HepG2 (cell line): Measurements from ENCODE around the gene PHF13. TPM values are rescaled to one million over a fixed set of nuclear protein-coding genes. Genes with fewer than 3 reads are reported as not detected.
A peak's percentile ranks its signal among the peaks of the same experiment; 100 is the strongest.

Source experiments
- ATAC-seq: fragments of 200-7000 bp; cut with Tn5 transposase; 3 replicates; pipeline ENCODE4 v1.9.1; 2020; ENCODE audit warnings: mild to moderate bottlenecking, moderate library complexity
- BruUV-seq: library from RNA; stranded (reverse); fragments of 400-500 nt; replicated peaks from 2 replicates; lab custom pipeline; 2021; lab: Mats Ljungman, UMichigan
- CTCF ChIA-PET: fragments of 300-600 bp; formaldehyde crosslinking; extraction: SDS; loops from one replicate; lab custom pipeline; 2021; ENCODE audit warnings: low total read pairs, inconsistent platforms, low intra/inter-chr PET ratio; lab: Yijun Ruan, JAX
- POLR2A ChIA-PET: fragments of 350-600 bp; sonication (Branson Sonifier 250); formaldehyde crosslinking; loops from one replicate; lab custom pipeline; 2020; ENCODE audit warnings: antibody characterized with exemption, inconsistent platforms; lab: Yijun Ruan, JAX
- DNase-seq: peaks from one replicate; pipeline ENCODE4 v3.0.0-alpha.2; 2015; ENCODE audit warnings: low spot score
- FAIRE-seq: peaks from 3 replicates; lab custom pipeline; 2011; peaks lifted over from hg19 to GRCh38; lab: Jason Lieb, UNC
- H2AFZ ChIP-seq: one replicate; pipeline ENCODE4 v1.6.1; 2011; ENCODE audit warnings: low read length, inconsistent platforms
- H3K27ac ChIP-seq: fragments of 300-600 bp; 3 replicates; pipeline ENCODE4 v1.8.0; 2011; ENCODE audit warnings: mixed run types, mild to moderate bottlenecking, mixed read lengths, low read length, inconsistent platforms; ENCODE audit not compliant: insufficient read depth; ENCODE audit errors: extremely low read length
- H3K27me3 ChIP-seq, 2 experiments: fragments of 200-600 bp in 1 of 2; 2 replicates in 1 of 2; 3 replicates in 1 of 2; pipeline versions ENCODE4 v1.6.0 to v1.8.0; 2011; ENCODE audit warnings: low read length in 2 of 2, mild to moderate bottlenecking in 2 of 2, moderate library complexity in 2 of 2, inconsistent platforms in 1 of 2; ENCODE audit not compliant: insufficient read depth in 2 of 2, control insufficient read depth in 1 of 2
- H3K36me3 ChIP-seq, 2 experiments: fragments of 200-600 bp in 1 of 2; replicated peaks in 1 of 2; 2 replicates in 1 of 2; 3 replicates in 1 of 2; pipeline versions ENCODE4 v1.5.1 to v1.8.0; 2011; ENCODE audit warnings: low read length in 2 of 2, inconsistent platforms in 1 of 2; ENCODE audit not compliant: insufficient read depth in 2 of 2, control insufficient read depth in 1 of 2
- H3K4me1 ChIP-seq: 2 replicates; pipeline ENCODE4 v1.5.1; 2012; ENCODE audit warnings: low read length, inconsistent platforms; ENCODE audit not compliant: insufficient read depth
- H3K4me2 ChIP-seq: 2 replicates; pipeline ENCODE4 v1.6.0; 2011; ENCODE audit warnings: low read depth, low read length, inconsistent platforms
- H3K4me3 ChIP-seq, 3 experiments: fragments of 200-600 bp in 1 of 3; sonication (generic), shearing (Covaris generic) in 1 of 3; replicated peaks in 1 of 3; 2 replicates each; pipeline ENCODE4 v1.5.1; 2011 to 2016; ENCODE audit warnings: low read length in 3 of 3, inconsistent platforms in 2 of 3, low read depth in 2 of 3, mild to moderate bottlenecking in 2 of 3, control low read depth in 1 of 3, mixed read lengths in 1 of 3; ENCODE audit not compliant: insufficient read depth in 1 of 3
- H3K79me2 ChIP-seq: one replicate; pipeline ENCODE4 v1.6.1; 2011; ENCODE audit warnings: low read length, inconsistent platforms; ENCODE audit not compliant: insufficient read depth
- H3K9ac ChIP-seq: 2 replicates; pipeline ENCODE4 v1.6.0; 2011; ENCODE audit warnings: mild to moderate bottlenecking, low read depth, low read length, inconsistent platforms; ENCODE audit not compliant: insufficient read depth
- H3K9me3 ChIP-seq: 2 replicates; pipeline ENCODE4 v1.5.1; 2012; ENCODE audit warnings: mild to moderate bottlenecking, low read length
- H4K20me1 ChIP-seq: 2 replicates; pipeline ENCODE4 v1.6.0; 2011; ENCODE audit warnings: inconsistent platforms, mild to moderate bottlenecking, low read length, moderate library complexity; ENCODE audit not compliant: insufficient read depth
- BHLHE40 ChIP-seq: IDR thresholded peaks from 2 replicates; pipeline ENCODE4 v1.6.1; 2011; ENCODE audit warnings: low read length, improper control_type of control experiment
- CREB1 ChIP-seq, 2 experiments: fragments of 450-650 bp in 1 of 2; IDR thresholded peaks; 2 replicates each; pipeline ENCODE4 v1.6.1; 2016 to 2017; ENCODE audit warnings: control low read depth in 1 of 2, mild to moderate bottlenecking in 1 of 2, missing compliant biosample characterization in 1 of 2, missing genetic modification characterization in 1 of 2
- POGK ChIP-seq: sonication (generic); formaldehyde crosslinking; conservative IDR thresholded peaks from 2 replicates; pipeline ENCODE4 v1.8.0; 2022; ENCODE audit warnings: mild to moderate bottlenecking, moderate library complexity, missing genetic modification reagents
- SOX13 ChIP-seq, 3 experiments: fragments of 450-650 bp in 1 of 3; sonication (generic) in 1 of 3; formaldehyde crosslinking in 1 of 3; IDR thresholded peaks in 2 of 3; conservative IDR thresholded peaks in 1 of 3; 2 replicates each; pipeline versions ENCODE4 v1.5.0 to v1.6.1; 2016 to 2020; ENCODE audit warnings: antibody characterized with exemption in 1 of 3, mild to moderate bottlenecking in 1 of 3, missing compliant biosample characterization in 1 of 3, missing genetic modification reagents in 1 of 3, moderate library complexity in 1 of 3
- TEAD3 ChIP-seq: optimal IDR thresholded peaks from 2 replicates; pipeline ENCODE3; 2016; ENCODE audit warnings: borderline replicate concordance
- XRCC5 ChIP-seq: fragments of 200-400 bp; formaldehyde crosslinking; optimal IDR thresholded peaks from 2 replicates; pipeline ENCODE3; 2017; ENCODE audit warnings: mild to moderate bottlenecking, low read length
- WGBS: methylation state at CpG from one replicate; pipeline ENCODE4 v1.1.6; 2017; ENCODE audit warnings: low lambda C conversion rate; 5-methylcytosine and 5-hydroxymethylcytosine counted together
- in situ Hi-C: cut with HindIII; loops from 2 replicates; pipeline ENCODE4 v1.10.0; 2017; ENCODE audit warnings: low pct_unique_long_range_greater_than_20kb; ENCODE audit not compliant: extremely low pct_ligation_motif_present
- intact Hi-C: fragments of 100-400 bp; cut with micrococcal nuclease; formaldehyde crosslinking; loops from one replicate; pipeline ENCODE4 v1.10.0; 2022; ENCODE audit not compliant: unreplicated experiment
- polyA plus RNA-seq, 8 experiments: library from polyadenylated mRNA; depleted of rRNA in 3 of 8; stranded (reverse) in 7 of 8; unstranded in 1 of 8; fragments of >200 nt; fragmentation: Illumina TruSeq in 4 of 8; extraction: Trizol in 4 of 8; gene quantifications; 2 replicates each; pipeline versions ENCODE4 v1.2.1 to v1.2.3, GENCODE V29; 2011 to 2016; ENCODE audit warnings: low read depth in 4 of 8, missing spikeins in 1 of 8, mixed read lengths in 1 of 8; ENCODE audit not compliant: insufficient read depth in 1 of 8
- total RNA-seq, 5 experiments: library from RNA; depleted of rRNA; stranded (reverse); fragments of >200 nt; fragmentation: Illumina TruSeq; extraction: Trizol; gene quantifications; 2 replicates each; pipeline ENCODE4 v1.2.3, GENCODE V29; 2016; ENCODE audit warnings: low read depth in 1 of 5

Gene PHF13
- total and polyA plus RNA-seq, 2 of the 13 experiments (the other 11 are each of a cell fraction or from before 2014, with no cell fraction given) = 4.7 to 7.4 TPM

DNA sequence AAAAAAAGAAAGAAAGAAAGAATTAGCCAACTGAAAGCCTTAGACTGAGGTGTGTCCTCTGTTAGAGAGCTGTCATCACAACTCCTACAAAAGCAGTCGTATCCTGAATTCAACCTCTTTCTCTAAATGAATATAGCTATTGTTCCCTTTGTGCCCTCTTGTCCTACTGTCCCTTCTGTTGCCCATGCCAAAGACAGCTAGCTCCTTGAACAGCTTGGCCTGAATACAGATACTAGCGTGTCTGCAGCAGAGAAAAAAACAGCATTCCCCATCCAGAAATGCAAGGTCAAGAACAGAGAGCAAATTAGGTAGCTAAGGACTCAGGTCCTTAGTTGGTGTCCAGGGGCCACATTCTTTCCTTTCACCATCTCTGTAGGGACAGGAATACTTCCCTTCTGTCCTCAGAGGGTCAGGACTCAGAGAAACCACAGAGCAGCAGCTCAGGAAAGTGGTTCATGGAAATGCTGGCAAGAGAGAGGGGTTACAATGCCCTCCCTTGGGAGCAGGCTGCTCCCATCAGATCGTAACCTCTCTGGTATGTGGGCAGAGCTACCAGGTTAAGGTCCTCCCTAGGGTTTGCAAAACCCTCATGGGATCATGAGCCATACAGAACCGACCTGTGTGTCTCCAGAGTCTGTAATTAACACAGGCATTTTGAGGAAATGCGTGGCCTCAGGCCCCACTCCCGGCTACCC lies 35.6 kb upstream of the PHF13 start:
- no peaks in the 10 kb centered on the region for H3K36me3 ChIP-seq
- H4K20me1 ChIP-seq = peaks cover 4% of the 10 kb centered on the region; the same call in 1 of the 2 replicates
- no peak overlapping the region for H2AFZ ChIP-seq
- intact Hi-C loops = loop anchor here (2.0 kb wide), 1 partner anchor 23 kb away; no protein-coding TSS in a partner anchor
- FAIRE-seq = no peak
- WGBS = 23% methylated on average over 5 of the region's 6 CpGs
- in situ Hi-C loops = no loop called here
- peaks cover 56% of the 10 kb centered on the region for H3K4me1 ChIP-seq
- peak; percentile 31 for TF ChIP-seq XRCC5
- TF ChIP-seq POGK (CRISPR knock-in tag) = no peak
- no peak for TF ChIP-seq BHLHE40
- TF ChIP-seq CREB1 (IDR thresholded peaks at IDR 0.05) = no peak
- peak; percentile 22; the same call in 1 of the 2 replicates for TF ChIP-seq CREB1 (CRISPR knock-in tag; IDR thresholded peaks at IDR 0.05)
- TF ChIP-seq SOX13 (IDR thresholded peaks at IDR 0.05) = no peak
- 0 out of 4 replicates have a peak, but pooled peaks of 1 of the 2 experiments have one; percentile 8 for TF ChIP-seq SOX13 (CRISPR knock-in tag; conservative IDR thresholded peaks at IDR 0.05 in 1 of 2, IDR thresholded peaks at IDR 0.05 in 1 of 2)
- peak; percentile 8 for TF ChIP-seq TEAD3
- TF ChIP-seq, all 625 proteins: peak for 4
- CTCF ChIA-PET = no interaction called here
- Histone ChIP-seq H3K27me3 (no peaks in the 10 kb centered on the region), H3K9me3 (no peaks in the 10 kb centered on the region), H3K9ac (peak overlapping the region; percentile 24; the same call in 1 of the 2 replicates), H3K4me2 (peak overlapping the region; percentile 99), H3K27ac (no peak overlapping the region), H3K79me2 (peaks cover 15% of the 10 kb centered on the region), H3K4me3 (0 out of 6 replicates have a peak overlapping the region, but pooled peaks of 1 of the 3 experiments have one; percentile 91)
- DNase-seq (no peak), ATAC-seq (no peak)
- no TSS peak for BruUV-seq
- POLR2A ChIA-PET = interaction anchor here (0.8 to 1.8 kb wide), 6 partner anchors 20 to 342 kb away, joined by 3 to 5 read pairs (median 3); partner anchors contain the start of genes ICMT, NOL9 and TAS1R1
